ENCODE data around the gene TIFAB. TPM values are rescaled to one million over a fixed set of nuclear protein-coding genes. Genes with fewer than 3 reads are reported as not detected.
A peak's percentile ranks its signal among the peaks of the same experiment; 100 is the strongest.

TIFAB gene
- total RNA-seq, 5 donors from 2014 or later (not counting 1 experiment from before 2014, with no cell fraction given) = 0.06 TPM; not detected in 3

GRCh38 chr5:135430135-135430437 lies 22.1 kb downstream of the TIFAB start:
- ATAC-seq (replicated peaks in 1 of 4) (no peak), DNase-seq (no peak)
- Histone ChIP-seq H3K4me1 (ENCODE audit: control insufficient read depth in 1 of 2, extremely low read depth in 1 of 2, insufficient read depth in 2 of 2, low read length in 2 of 2) (no peaks in the 10 kb centered on the region), H3K36me3 (ENCODE audit: control insufficient read depth in 2 of 2, extremely low read depth in 1 of 2, insufficient read depth in 1 of 2, low read length in 1 of 2) (no peaks in the 10 kb centered on the region), H3K9me3 (no peaks in the 10 kb centered on the region), H3K27ac (ENCODE audit: low read length) (no peak overlapping the region), H3K27me3 (replicated peaks in 1 of 2; ENCODE audit: control insufficient read depth in 2 of 2, extremely low read depth in 1 of 2, insufficient read depth in 2 of 2, low read length in 1 of 2) (peaks cover 0 to 14% of the 10 kb centered on the region in 2 experiments), H3K4me3 (ENCODE audit: control insufficient read depth in 1 of 2, extremely low read depth in 1 of 2, low read length in 1 of 2) (no peak overlapping the region)
- ChIA-PET POLR2A (interaction anchor here in 1 of 2 donors (0.6 kb wide), 1 partner anchor 105 kb away, joined by 3 read pairs; no protein-coding TSS in a partner anchor), CTCF (no interaction called here)
- Mint-ChIP-seq H3K27ac (no peak overlapping the region), H3K4me1 (peaks cover 0 to 11% (median 5%) of the 10 kb centered on the region in 3 donors), H3K9me3 (peaks cover 0 to 12% (median 6%) of the 10 kb centered on the region in 3 donors), H3K27me3 (peaks cover 4 to 18% of the 10 kb centered on the region in 2 donors), H3K4me3 (no peak overlapping the region), H3K36me3 (no peaks in the 10 kb centered on the region)
- WGBS (ENCODE audit: insufficient coverage) = 95% methylated on average over 7 of the region's 7 CpGs

GRCh38 chr5:135429301-135430134 lies 22.6 kb downstream of the TIFAB start:
- Mint-ChIP-seq H3K4me1 (peaks cover 0 to 11% (median 5%) of the 10 kb centered on the region in 3 donors), H3K27ac (no peak overlapping the region), H3K27me3 (peaks cover 4 to 14% of the 10 kb centered on the region in 2 donors), H3K36me3 (no peaks in the 10 kb centered on the region), H3K4me3 (no peak overlapping the region), H3K9me3 (peaks cover 0 to 12% (median 6%) of the 10 kb centered on the region in 3 donors)
- Histone ChIP-seq H3K4me1 (ENCODE audit: control insufficient read depth in 1 of 2, extremely low read depth in 1 of 2, insufficient read depth in 2 of 2, low read length in 2 of 2) (no peaks in the 10 kb centered on the region), H3K27ac (ENCODE audit: low read length) (no peak overlapping the region), H3K36me3 (ENCODE audit: control insufficient read depth in 2 of 2, extremely low read depth in 1 of 2, insufficient read depth in 1 of 2, low read length in 1 of 2) (no peaks in the 10 kb centered on the region), H3K4me3 (ENCODE audit: control insufficient read depth in 1 of 2, extremely low read depth in 1 of 2, low read length in 1 of 2) (no peak overlapping the region), H3K27me3 (replicated peaks in 1 of 2; ENCODE audit: control insufficient read depth in 2 of 2, extremely low read depth in 1 of 2, insufficient read depth in 2 of 2, low read length in 1 of 2) (peaks cover 0 to 8% of the 10 kb centered on the region in 2 experiments), H3K9me3 (no peaks in the 10 kb centered on the region)
- ChIA-PET CTCF (interaction anchor here in 1 of 2 donors (0.5 kb wide), 1 partner anchor 18 kb away, joined by 3 read pairs; no protein-coding TSS in a partner anchor), POLR2A (no interaction called here)
- 78% methylated on average over 7 of the region's 12 CpGs for WGBS (ENCODE audit: insufficient coverage)
- no peak for ATAC-seq (replicated peaks in 1 of 4)
- DNase-seq = no peak

GRCh38 chr5:135428586-135428985 lies 23.6 kb downstream of the TIFAB start:
- Mint-ChIP-seq H3K36me3 (no peaks in the 10 kb centered on the region), H3K4me1 (peaks cover 0 to 11% (median 5%) of the 10 kb centered on the region in 3 donors), H3K4me3 (no peak overlapping the region), H3K9me3 (peaks cover 0 to 12% (median 6%) of the 10 kb centered on the region in 3 donors), H3K27me3 (peaks cover 9 to 12% of the 10 kb centered on the region in 2 donors), H3K27ac (no peak overlapping the region)
- Histone ChIP-seq H3K4me3 (ENCODE audit: control insufficient read depth in 1 of 2, extremely low read depth in 1 of 2, low read length in 1 of 2) (no peak overlapping the region), H3K27me3 (replicated peaks in 1 of 2; ENCODE audit: control insufficient read depth in 2 of 2, extremely low read depth in 1 of 2, insufficient read depth in 2 of 2, low read length in 1 of 2) (peaks cover 0 to 7% of the 10 kb centered on the region in 2 experiments), H3K9me3 (no peaks in the 10 kb centered on the region), H3K27ac (ENCODE audit: low read length) (no peak overlapping the region), H3K36me3 (ENCODE audit: control insufficient read depth in 2 of 2, extremely low read depth in 1 of 2, insufficient read depth in 1 of 2, low read length in 1 of 2) (no peaks in the 10 kb centered on the region), H3K4me1 (ENCODE audit: control insufficient read depth in 1 of 2, extremely low read depth in 1 of 2, insufficient read depth in 2 of 2, low read length in 2 of 2) (no peaks in the 10 kb centered on the region)
- ChIA-PET POLR2A (no interaction called here), CTCF (no interaction called here)
- DNase-seq = no peak
- WGBS (ENCODE audit: insufficient coverage) = no CpG with 5 or more reads among the region's 1 CpG
- ATAC-seq (replicated peaks in 1 of 4) = no peak

DNA sequence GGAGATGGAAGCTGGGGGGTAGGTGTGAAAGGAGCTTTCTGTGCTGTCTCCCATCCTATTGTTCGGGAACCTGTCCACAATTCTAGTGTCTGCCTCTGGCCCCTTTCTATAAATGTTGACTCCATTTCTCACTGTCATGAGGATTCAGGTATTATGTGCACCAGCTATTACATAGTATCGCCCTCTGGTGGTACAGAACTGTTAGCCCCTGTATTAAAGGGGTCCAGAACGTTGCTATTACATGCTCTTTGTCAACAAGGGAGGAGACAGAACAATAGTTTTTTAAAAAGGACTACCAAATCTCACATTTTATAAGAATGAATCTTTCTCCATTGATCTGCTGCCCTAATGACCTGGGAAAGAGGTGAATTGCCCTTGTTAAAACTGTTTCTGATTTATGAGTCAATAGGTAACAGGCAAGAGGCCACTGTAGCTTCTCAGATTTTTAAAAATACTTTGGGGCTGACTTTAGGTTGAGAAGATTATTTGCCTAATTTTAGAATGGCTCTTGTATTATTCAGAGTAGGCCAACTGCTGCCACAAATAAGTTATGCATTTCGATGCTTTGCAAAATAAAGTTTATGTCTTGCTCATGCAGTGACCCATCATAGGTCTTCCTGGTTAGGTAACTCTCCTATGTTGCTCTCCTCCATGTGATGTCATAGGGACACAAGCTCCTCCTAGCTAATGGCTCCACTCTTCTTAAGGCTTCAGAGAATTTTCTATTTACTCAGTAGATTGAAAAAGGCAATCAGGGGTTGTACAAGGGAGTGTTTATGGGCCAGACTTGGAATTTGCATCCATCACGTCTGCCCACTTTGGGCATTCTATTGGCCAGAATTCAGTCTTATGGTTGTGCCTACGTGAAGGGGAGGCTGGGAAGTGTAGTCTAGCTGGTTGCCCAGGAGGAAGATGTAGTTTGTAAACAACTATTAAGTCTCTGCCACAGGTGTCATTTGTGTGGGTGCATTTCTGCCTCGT lies 25.8 kb downstream of the TIFAB start:
- no peaks in the 10 kb centered on the region for H3K9me3 ChIP-seq
- H3K4me1 ChIP-seq (ENCODE audit: control insufficient read depth in 1 of 2, extremely low read depth in 1 of 2, insufficient read depth in 2 of 2, low read length in 2 of 2) = no peaks in the 10 kb centered on the region
- Mint-ChIP-seq H3K9me3 (peaks cover 0 to 12% (median 6%) of the 10 kb centered on the region in 3 donors), H3K27ac (peak overlapping the region in 1 of 2 donors; percentile 53), H3K4me1 (peaks cover 0 to 11% (median 5%) of the 10 kb centered on the region in 3 donors), H3K27me3 (peaks cover 17 to 21% of the 10 kb centered on the region in 2 donors), H3K36me3 (no peaks in the 10 kb centered on the region), H3K4me3 (no peak overlapping the region)
- ChIA-PET CTCF (interaction anchor here (0.5 to 2.1 kb wide), 12 partner anchors 9 to 303 kb away, joined by 3 to 6 read pairs (median 4); partner anchors contain the start of gene MACROH2A1 (in 1 of the 2)), POLR2A (no interaction called here)
- no peaks in the 10 kb centered on the region for H3K36me3 ChIP-seq (ENCODE audit: control insufficient read depth in 2 of 2, extremely low read depth in 1 of 2, insufficient read depth in 1 of 2, low read length in 1 of 2)
- no peak overlapping the region for H3K27ac ChIP-seq (ENCODE audit: low read length)
- DNase-seq (peak in 15 of 35 experiments; percentile 5 to 64 (median 16)), ATAC-seq (replicated peaks in 1 of 4) (peak; percentile 77 to 84 (median 80))
- no peak overlapping the region for H3K4me3 ChIP-seq (ENCODE audit: control insufficient read depth in 1 of 2, extremely low read depth in 1 of 2, low read length in 1 of 2)
- H3K27me3 ChIP-seq (replicated peaks in 1 of 2; ENCODE audit: control insufficient read depth in 2 of 2, extremely low read depth in 1 of 2, insufficient read depth in 2 of 2, low read length in 1 of 2) = peaks cover 0 to 1% of the 10 kb centered on the region in 2 experiments
- 100% methylated on average over 2 of the region's 7 CpGs for WGBS (ENCODE audit: insufficient coverage)

DNA sequence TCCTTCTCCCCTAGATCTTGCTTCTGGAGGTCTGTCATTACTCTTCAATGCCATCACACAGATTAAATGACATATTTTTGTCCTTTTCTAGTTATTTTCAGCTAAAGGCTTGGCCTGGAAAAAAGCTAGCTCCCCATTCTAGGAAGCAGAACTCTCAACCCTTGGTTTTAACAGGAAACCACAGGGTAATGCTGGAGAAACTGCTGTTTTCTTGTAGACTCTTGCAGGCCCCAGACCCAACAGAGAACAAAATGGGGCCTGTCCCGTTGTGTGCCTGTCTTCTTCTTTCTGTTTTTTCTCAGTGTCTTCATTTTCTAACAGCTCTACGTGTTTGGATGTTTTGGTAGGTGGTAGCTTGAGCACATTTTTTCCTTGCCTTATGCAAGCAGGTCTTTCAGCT lies 26.5 kb downstream of the TIFAB start:
- H3K9me3 Mint-ChIP-seq = peaks cover 0 to 12% (median 6%) of the 10 kb centered on the region in 3 donors
- peaks cover 0 to 11% (median 5%) of the 10 kb centered on the region in 3 donors for H3K4me1 Mint-ChIP-seq
- ATAC-seq (replicated peaks in 1 of 4) (no peak), DNase-seq (no peak)
- H3K27ac Mint-ChIP-seq = peak overlapping the region in 1 of 2 donors; percentile 53
- Histone ChIP-seq H3K27ac (ENCODE audit: low read length) (no peak overlapping the region), H3K4me1 (ENCODE audit: control insufficient read depth in 1 of 2, extremely low read depth in 1 of 2, insufficient read depth in 2 of 2, low read length in 2 of 2) (no peaks in the 10 kb centered on the region), H3K9me3 (no peaks in the 10 kb centered on the region), H3K4me3 (ENCODE audit: control insufficient read depth in 1 of 2, extremely low read depth in 1 of 2, low read length in 1 of 2) (no peak overlapping the region), H3K36me3 (ENCODE audit: control insufficient read depth in 2 of 2, extremely low read depth in 1 of 2, insufficient read depth in 1 of 2, low read length in 1 of 2) (no peaks in the 10 kb centered on the region), H3K27me3 (replicated peaks in 1 of 2; ENCODE audit: control insufficient read depth in 2 of 2, extremely low read depth in 1 of 2, insufficient read depth in 2 of 2, low read length in 1 of 2) (no peaks in the 10 kb centered on the region)
- H3K36me3 Mint-ChIP-seq = no peaks in the 10 kb centered on the region
- peaks cover 19 to 26% of the 10 kb centered on the region in 2 donors for H3K27me3 Mint-ChIP-seq
- no peak overlapping the region for H3K4me3 Mint-ChIP-seq
- WGBS (ENCODE audit: insufficient coverage) = 0% methylated on average over 1 of the region's 2 CpGs
- ChIA-PET CTCF (interaction anchor here (0.5 to 2.1 kb wide), 12 partner anchors 10 to 135 kb away, joined by 3 to 6 read pairs (median 4); partner anchors contain the start of gene MACROH2A1 (in 1 of the 2)), POLR2A (no interaction called here)

DNA sequence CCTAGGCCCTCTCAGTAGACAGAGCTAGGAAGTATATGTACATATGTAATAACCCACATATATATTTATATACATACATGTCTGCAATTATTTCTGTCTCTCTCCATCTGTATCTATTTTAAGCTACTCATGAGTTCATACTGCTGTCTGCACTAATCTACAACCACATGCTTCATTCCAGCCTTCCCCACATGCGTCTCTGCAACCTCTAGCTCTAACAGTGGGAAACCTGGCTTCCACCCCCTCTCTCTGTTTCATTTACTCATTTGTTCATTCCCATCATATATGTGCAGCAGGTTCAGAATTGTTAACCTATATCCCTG lies 28.3 kb downstream of the TIFAB start:
- 93% methylated on average over 1 of the region's 1 CpG for WGBS (ENCODE audit: insufficient coverage)
- Mint-ChIP-seq H3K36me3 (no peaks in the 10 kb centered on the region), H3K4me3 (no peak overlapping the region), H3K27me3 (peaks cover 28 to 34% of the 10 kb centered on the region in 2 donors), H3K9me3 (peaks cover 0 to 16% (median 15%) of the 10 kb centered on the region in 3 donors), H3K27ac (no peak overlapping the region), H3K4me1 (peaks cover 0 to 11% (median 5%) of the 10 kb centered on the region in 3 donors)
- no peaks in the 10 kb centered on the region for H3K9me3 ChIP-seq
- ATAC-seq (replicated peaks in 1 of 4) (no peak), DNase-seq (no peak)
- H3K36me3 ChIP-seq (ENCODE audit: control insufficient read depth in 2 of 2, extremely low read depth in 1 of 2, insufficient read depth in 1 of 2, low read length in 1 of 2) = no peaks in the 10 kb centered on the region
- CTCF ChIA-PET = interaction anchor here in 1 of 2 donors (1.8 kb wide), 1 partner anchor 12 kb away, joined by 5 read pairs; no protein-coding TSS in a partner anchor
- peaks cover 0 to 3% of the 10 kb centered on the region in 2 experiments for H3K27me3 ChIP-seq (replicated peaks in 1 of 2; ENCODE audit: control insufficient read depth in 2 of 2, extremely low read depth in 1 of 2, insufficient read depth in 2 of 2, low read length in 1 of 2)
- H3K4me1 ChIP-seq (ENCODE audit: control insufficient read depth in 1 of 2, extremely low read depth in 1 of 2, insufficient read depth in 2 of 2, low read length in 2 of 2) = no peaks in the 10 kb centered on the region
- POLR2A ChIA-PET = no interaction called here
- no peak overlapping the region for H3K27ac ChIP-seq (ENCODE audit: low read length)
- no peak overlapping the region for H3K4me3 ChIP-seq (ENCODE audit: control insufficient read depth in 1 of 2, extremely low read depth in 1 of 2, low read length in 1 of 2)

All from T-cell (primary cell).